Measurements from ENCODE around the gene COG5.

COG5 gene

GRCh38 chr7:107169120-107170050 is 394.3 kb downstream of the COG5 start:
- H3K36me3 ChIP-seq (ENCODE audit: control insufficient read depth in 2 of 2, insufficient read depth in 1 of 2, low read length in 2 of 2): no peaks in the 10 kb centered on the region
- peak overlapping the region; percentile 61 for H3K27ac ChIP-seq (ENCODE audit: extremely low read depth, low read depth, low read length)
- H3K9me3 ChIP-seq (ENCODE audit: control insufficient read depth, insufficient read depth, low read depth, low read length): no peaks in the 10 kb centered on the region
- no peaks in the 10 kb centered on the region for H3K4me1 ChIP-seq (ENCODE audit: control insufficient read depth, insufficient read depth, low read length)
- POLR2A ChIA-PET: interaction anchor here (0.8 to 2.6 kb wide), 7 partner anchors 12 to 884 kb away, joined by 3 to 14 read pairs (median 3); partner anchors contain the start of genes CBLL1 and NAMPT
- CTCF ChIA-PET: interaction anchor here (0.6 to 1.7 kb wide), 8 partner anchors 11 to 600 kb away, joined by 3 to 6 read pairs (median 4); no protein-coding TSS in a partner anchor
- H3K4me3 ChIP-seq (ENCODE audit: low read depth, low read length): peak overlapping the region; percentile 91
- TF ChIP-seq ZNF639 (tag by site-specific recombination; IDR thresholded peaks at IDR 0.05) (peak; percentile 78), ZFP37 (tag by site-specific recombination; IDR thresholded peaks at IDR 0.05) (no peak), ZNF776 (tag by site-specific recombination; IDR thresholded peaks at IDR 0.05; ENCODE audit: borderline replicate concordance) (no peak), ZNF548 (tag by site-specific recombination; IDR thresholded peaks at IDR 0.05) (no peak), ZNF112 (tag by site-specific recombination; IDR thresholded peaks at IDR 0.05) (no peak), ZNF624 (tag by site-specific recombination; IDR thresholded peaks at IDR 0.05) (no peak), SETDB1 (IDR thresholded peaks at IDR 0.05; ENCODE audit: insufficient read length, low read length) (no peak), ZNF121 (tag by site-specific recombination; IDR thresholded peaks at IDR 0.05) (no peak), ZNF654 (tag by site-specific recombination; IDR thresholded peaks at IDR 0.05; ENCODE audit: low read depth) (no peak), PRDM4 (tag by site-specific recombination; IDR thresholded peaks at IDR 0.05) (peak; percentile 57; the same call in 1 of the 2 replicates), AEBP2 (tag by site-specific recombination; IDR thresholded peaks at IDR 0.05; ENCODE audit: borderline replicate concordance) (no peak), YY1 (tag by site-specific recombination; IDR thresholded peaks at IDR 0.05) (no peak), ZNF174 (tag by site-specific recombination; IDR thresholded peaks at IDR 0.05) (no peak), ZNF645 (tag by site-specific recombination; IDR thresholded peaks at IDR 0.05) (no peak), KLF1 (tag by site-specific recombination; IDR thresholded peaks at IDR 0.05) (peak; percentile 67), ZIC2 (tag by site-specific recombination; IDR thresholded peaks at IDR 0.05) (peak; percentile 46; the same call in 1 of the 2 replicates), WT1 (tag by site-specific recombination; IDR thresholded peaks at IDR 0.05) (peak; percentile 87), GLIS2 (tag by site-specific recombination; IDR thresholded peaks at IDR 0.05) (peak; percentile 54), BCL6B (tag by site-specific recombination; IDR thresholded peaks at IDR 0.05) (no peak), ZNF302 (tag by site-specific recombination; IDR thresholded peaks at IDR 0.05; ENCODE audit: low read depth) (no peak), ZNF426 (tag by site-specific recombination; IDR thresholded peaks at IDR 0.05) (no peak), BCL11A (tag by site-specific recombination; IDR thresholded peaks at IDR 0.05; ENCODE audit: low read depth) (peak; percentile 87), ZNF10 (tag by site-specific recombination; IDR thresholded peaks at IDR 0.05) (0 out of 2 replicates have a peak, but pooled peaks have one; percentile 5), ZNF621 (tag by site-specific recombination; IDR thresholded peaks at IDR 0.05) (no peak), ZBTB11 (tag by site-specific recombination; conservative IDR thresholded peaks at IDR 0.05; ENCODE audit: low read depth) (0 out of 2 replicates have a peak, but pooled peaks have one; percentile 31), ZNF211 (tag by site-specific recombination; IDR thresholded peaks at IDR 0.05; ENCODE audit: low read depth) (no peak)

All from HEK293 (cell line).